Ishikawa (cell line): Measurements from ENCODE around the gene BICC1.

Source experiments
- NFIC ChIP-seq: IDR thresholded peaks from 2 replicates; pipeline ENCODE4 v1.6.1; 2012
- TEAD4 ChIP-seq: IDR thresholded peaks from 2 replicates; pipeline ENCODE4 v1.6.1; 2012

GRCh38 chr10:58651742-58652141, 139.1 kb downstream of the BICC1 start:
- TF ChIP-seq TEAD4 (no peak), NFIC (no peak)
